RPMI7951 (cell line): ENCODE data around the gene STXBP2. TPM values are rescaled to one million over a fixed set of nuclear protein-coding genes. Genes with fewer than 3 reads are reported as not detected.

ENCODE experiments used
- DNase-seq: peaks from one replicate; pipeline ENCODE4 v3.0.0-alpha.2; 2012; ENCODE audit warnings: low read depth
- total RNA-seq: library from RNA; depleted of rRNA; stranded (reverse); fragments of >200 nt; shearing (Covaris generic); gene quantifications from 2 replicates; pipeline ENCODE4 v1.2.3, GENCODE V29; 2014

Gene STXBP2
- total RNA-seq, 1 experiment from 2014 or later = 1.3 TPM

DNA sequence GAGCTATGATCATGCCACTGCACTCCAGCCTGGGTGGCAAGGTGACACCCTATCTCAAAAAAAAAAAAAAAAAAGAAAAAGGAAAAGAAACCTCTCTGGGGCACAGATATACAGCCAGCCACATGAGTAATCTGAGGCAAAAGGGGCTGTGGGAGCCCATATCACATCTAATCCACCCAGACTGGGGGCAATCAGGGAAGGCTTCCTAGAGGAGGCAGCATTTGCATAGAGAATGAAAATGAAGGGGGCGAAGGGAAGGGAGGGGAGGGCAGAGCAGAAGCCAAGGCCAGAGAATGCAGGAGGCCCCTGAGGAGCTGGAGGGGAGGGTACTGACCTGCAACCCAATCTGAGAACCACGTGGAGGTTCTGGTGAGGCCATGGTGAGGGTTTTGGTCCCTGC lies 13.2 kb downstream of the STXBP2 start:
- no peak for DNase-seq

- peak; percentile 66 for DNase-seq
Measured at GRCh38 chr19:7652061-7652641, 15.2 kb downstream of the STXBP2 start.

DNA sequence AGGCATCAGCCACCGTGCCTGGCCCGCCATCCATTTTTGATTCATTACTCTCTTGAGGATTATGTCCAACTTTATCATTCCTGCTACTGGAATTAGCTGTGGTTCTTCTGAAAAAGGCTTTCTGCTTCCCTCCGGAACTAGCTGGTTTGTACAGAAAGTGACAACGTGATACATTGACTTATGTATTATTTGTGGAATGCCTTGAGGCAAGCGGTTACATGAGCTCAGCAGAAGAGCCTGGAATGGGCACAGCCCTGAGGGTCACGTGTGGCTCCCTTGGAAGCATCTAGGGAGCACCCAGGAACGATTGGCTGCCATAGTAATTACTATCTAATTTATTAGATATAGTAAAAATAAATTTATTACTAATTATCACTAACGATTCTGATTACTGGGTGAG lies 17.5 kb downstream of the STXBP2 start:
- DNase-seq = peak; percentile 59

- DNase-seq = no peak
Measured at GRCh38 chr19:7655581-7655980, 18.7 kb downstream of the STXBP2 start.

DNA sequence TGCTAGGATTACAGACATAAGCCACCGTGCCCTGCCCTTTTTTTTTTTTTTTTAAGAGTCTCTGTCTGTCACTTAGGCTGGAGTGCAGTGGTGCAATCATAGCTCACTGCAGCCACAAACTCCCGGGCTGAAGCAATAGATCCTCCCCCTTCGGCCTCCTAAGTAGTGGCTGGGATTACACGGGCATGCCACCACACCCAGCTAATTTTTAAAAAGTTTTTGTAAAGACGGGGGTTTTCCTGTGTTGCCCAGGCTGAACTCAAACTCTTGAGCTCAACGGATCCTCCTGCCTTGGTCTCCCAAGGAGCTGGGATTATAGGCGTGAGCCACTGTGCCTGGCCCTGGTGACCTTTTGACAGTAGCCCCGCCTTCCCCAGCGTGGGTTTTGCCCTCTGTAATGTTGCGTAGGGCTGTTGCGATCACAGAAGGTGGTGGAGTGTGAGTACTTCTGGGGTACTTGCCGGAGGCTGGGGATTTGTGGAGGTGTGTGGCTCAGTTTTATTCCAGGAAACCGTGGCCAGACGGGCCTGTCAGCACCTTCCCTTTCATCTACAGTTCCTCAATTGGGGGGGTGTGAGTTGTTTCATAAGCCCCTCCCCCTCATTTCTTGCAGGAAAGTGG lies 20.3 kb downstream of the STXBP2 start:
- no peak for DNase-seq

DNA sequence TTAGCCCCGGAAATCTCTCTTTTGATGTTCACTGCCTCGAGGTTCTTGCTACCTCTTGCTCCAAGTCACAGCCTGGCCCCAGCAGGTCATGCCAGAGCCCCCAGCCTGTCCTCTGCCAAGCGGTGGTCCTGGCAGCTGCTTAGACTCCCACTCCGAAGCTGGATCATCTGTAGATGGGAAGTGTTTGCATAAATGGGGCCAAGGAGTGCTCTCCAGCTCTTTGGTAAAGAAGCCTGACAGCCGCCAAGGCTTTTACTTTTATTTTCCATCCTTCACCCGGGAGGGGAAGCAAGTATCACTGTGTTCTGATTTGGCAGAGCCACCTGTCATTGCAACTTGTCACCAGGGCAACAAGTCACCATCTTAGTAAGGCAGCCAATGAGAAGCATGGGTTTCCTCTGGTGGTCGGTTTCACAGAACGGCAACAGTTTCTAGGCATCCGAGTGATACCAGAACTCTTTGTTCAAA lies 21.3 kb downstream of the STXBP2 start:
- no peak for DNase-seq

- DNase-seq = no peak
Measured at GRCh38 chr19:7661744-7662538, 25.0 kb downstream of the STXBP2 start.

DNA sequence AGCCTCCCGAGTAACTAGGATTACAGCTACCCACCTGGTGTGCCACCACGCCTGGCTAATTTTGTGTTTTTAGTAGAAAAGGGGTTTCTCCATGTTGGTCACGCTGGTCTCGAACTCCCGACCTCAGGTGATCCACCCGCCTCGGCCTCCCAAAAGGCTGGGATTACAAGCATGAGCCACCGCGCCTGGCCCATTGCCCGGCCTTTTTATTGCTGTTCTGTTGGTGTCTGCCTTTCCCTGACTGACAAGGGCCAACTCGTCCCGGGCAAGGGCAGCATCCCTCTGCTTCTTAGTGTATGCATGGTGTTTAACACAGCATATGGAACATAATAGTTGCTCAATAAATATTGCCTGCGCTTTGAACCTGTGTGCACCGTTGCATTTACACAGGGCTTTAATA lies 25.7 kb downstream of the STXBP2 start:
- no peak for DNase-seq

GRCh38 chr19:7663706-7664105 lies 26.8 kb downstream of the STXBP2 start:
- DNase-seq = no peak

DNA sequence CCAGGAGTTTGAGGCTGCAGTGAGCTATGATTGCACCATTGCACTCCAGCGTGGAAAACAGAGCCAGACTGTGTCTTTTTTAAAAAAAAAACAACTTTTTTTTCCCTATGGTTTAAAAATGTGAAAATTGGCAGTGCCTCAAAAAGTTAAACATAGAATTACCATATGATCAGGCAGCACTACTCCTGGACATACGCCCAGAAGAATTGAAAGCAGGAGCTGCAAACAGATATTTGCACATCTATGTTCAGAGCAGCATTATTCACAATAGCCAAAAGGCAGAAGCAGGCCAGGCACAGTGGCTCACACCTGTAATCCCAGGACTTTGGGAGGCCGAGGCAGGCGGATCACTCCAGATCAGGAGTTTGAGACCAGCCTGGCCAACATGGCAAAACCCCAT lies 28.2 kb downstream of the STXBP2 start:
- DNase-seq = no peak

DNA sequence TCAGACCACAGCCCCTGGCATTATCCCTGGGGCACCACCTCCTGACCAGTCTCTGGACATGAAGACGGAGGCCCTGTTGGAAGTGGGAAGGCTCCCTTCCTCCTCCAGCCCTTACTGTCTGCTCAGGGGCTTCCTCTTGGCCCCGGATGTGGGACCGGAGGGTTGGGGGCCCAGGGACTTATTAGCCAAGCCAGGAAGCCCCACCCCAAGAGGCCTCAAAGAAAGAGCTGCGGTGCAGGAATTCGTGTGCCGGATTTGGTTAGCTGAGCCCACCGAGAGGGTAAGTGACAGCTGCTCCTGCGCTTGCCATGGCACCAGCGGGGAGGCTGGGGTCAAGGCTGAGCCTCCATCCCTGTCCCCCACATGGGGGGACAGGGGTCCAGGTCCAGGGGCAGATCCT lies 31.9 kb downstream of the STXBP2 start, which contains the start of gene RETN:
Gene RETN (plus strand): TSS at position 208 of the 400 bp plus-strand sequence. CDS start 278 bp downstream, outside the sequence.
- DNase-seq = no peak

- DNase-seq = no peak
Measured at GRCh38 chr19:7669641-7670040, 32.7 kb downstream of the STXBP2 start.

DNA sequence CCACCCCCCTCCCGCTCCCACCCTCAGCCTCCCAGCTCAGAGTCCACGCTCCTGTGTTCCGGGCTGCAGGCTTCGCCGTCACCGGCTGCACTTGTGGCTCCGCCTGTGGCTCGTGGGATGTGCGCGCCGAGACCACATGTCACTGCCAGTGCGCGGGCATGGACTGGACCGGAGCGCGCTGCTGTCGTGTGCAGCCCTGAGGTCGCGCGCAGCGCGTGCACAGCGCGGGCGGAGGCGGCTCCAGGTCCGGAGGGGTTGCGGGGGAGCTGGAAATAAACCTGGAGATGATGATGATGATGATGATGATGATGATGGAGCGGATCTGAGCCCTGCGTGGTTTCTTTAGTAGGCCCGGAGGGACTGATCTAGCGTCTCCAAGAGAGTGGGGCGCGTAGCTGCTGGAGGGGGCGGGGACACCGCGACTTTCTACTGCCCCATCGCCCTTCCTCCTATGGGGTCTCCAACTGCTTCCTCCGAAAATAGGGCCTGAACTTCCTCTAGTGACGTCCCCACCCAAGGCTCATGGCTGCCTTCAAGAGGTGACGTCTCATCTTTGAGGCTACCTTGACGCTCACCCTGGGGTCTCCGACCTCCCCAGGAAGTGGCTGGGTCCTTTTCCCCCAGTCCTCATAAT lies 33.4 kb downstream of the STXBP2 start:
- DNase-seq = no peak

- no peak for DNase-seq
Measured at GRCh38 chr19:7670790-7671189, 33.9 kb downstream of the STXBP2 start.

- DNase-seq = no peak
Measured at GRCh38 chr19:7672522-7672921, 35.6 kb downstream of the STXBP2 start.

- peak; percentile 66 for DNase-seq
Measured at GRCh38 chr19:7674010-7675005, 37.4 kb downstream of the STXBP2 start.

- DNase-seq = no peak
Measured at GRCh38 chr19:7676376-7676775, 39.5 kb downstream of the STXBP2 start.

GRCh38 chr19:7676854-7677253 lies 39.9 kb downstream of the STXBP2 start, which contains the start of gene MCEMP1:
TSS of gene MCEMP1 (plus strand) at chr19:7677090. CDS start at chr19:7677121, 31 bp downstream.
- no peak for DNase-seq

GRCh38 chr19:7677669-7678311 lies 40.9 kb downstream of the STXBP2 start:
- DNase-seq = no peak

GRCh38 chr19:7678971-7679751 lies 42.3 kb downstream of the STXBP2 start:
- DNase-seq = peak; percentile 18
